ENCODE measurements around the gene HECTD4. TPM values are rescaled to one million over a fixed set of nuclear protein-coding genes. Genes with fewer than 3 reads are reported as not detected.

HECTD4 gene
- total RNA-seq, 1 experiment from 2014 or later = 31.2 TPM

- TF ChIP-seq RAD21 (IDR thresholded peaks at IDR 0.05; ENCODE audit: low read depth) (no peak), ATF3 (IDR thresholded peaks at IDR 0.05) (no peak), REST (IDR thresholded peaks at IDR 0.05; ENCODE audit: low read depth) (no peak)
- POLR2A ChIA-PET = no interaction called here
Measured at GRCh38 chr12:112342587-112342986, 39.6 kb downstream of the HECTD4 start.

GRCh38 chr12:112341046-112341825 is 41.0 kb downstream of the HECTD4 start:
- Histone ChIP-seq H3K9me3 (ENCODE audit: control insufficient read depth in 1 of 2, insufficient read depth in 1 of 2, low read depth in 1 of 2, low read length in 2 of 2) (no peaks in the 10 kb centered on the region), H3K9ac (ENCODE audit: low read length) (no peak overlapping the region), H3K36me3 (ENCODE audit: control insufficient read depth in 1 of 2, insufficient read depth in 2 of 2, low read length in 2 of 2) (no peaks in the 10 kb centered on the region), H3K4me1 (ENCODE audit: control insufficient read depth in 1 of 2, insufficient read depth in 2 of 2, low read length in 2 of 2) (no peaks in the 10 kb centered on the region), H3K4me2 (ENCODE audit: low read length) (no peak overlapping the region), H2AFZ (ENCODE audit: low read depth, low read length, poor library complexity, severe bottlenecking) (no peak overlapping the region), H4K20me1 (ENCODE audit: insufficient read depth) (no peaks in the 10 kb centered on the region), H3K27ac (ENCODE audit: low read depth, low read length) (no peak overlapping the region), H3K9me2 (ENCODE audit: insufficient read depth) (no peaks in the 10 kb centered on the region), H3K4me3 (replicated peaks in 1 of 2; ENCODE audit: low read depth in 1 of 2, low read length in 2 of 2) (no peak overlapping the region), H3K79me2 (ENCODE audit: insufficient read depth, low read length) (peaks cover 6% of the 10 kb centered on the region), H3K27me3 (ENCODE audit: insufficient read depth, low read length) (no peaks in the 10 kb centered on the region)
- ChIA-PET RAD21 (ENCODE audit: low non-redundant PET in 1 of 2, low total read pairs in 2 of 2, uncharacterized antibody in 2 of 2, unreplicated experiment in 2 of 2) (no interaction called here), CTCF (no interaction called here), POLR2A (interaction anchor here (0.8 kb wide), 1 partner anchor 8 kb away, joined by 3 read pairs; no protein-coding TSS in a partner anchor)
- DNase-seq (ENCODE audit: low read depth, low spot score) = no peak
- intact Hi-C loops (cut with micrococcal nuclease) = no loop called here
- BruUV-seq (replicated peaks) = no TSS peak
- ATAC-seq = no peak
- no peak for TF ChIP-seq CEBPB (IDR thresholded peaks at IDR 0.05; ENCODE audit: low read depth)
- TF ChIP-seq ATF3 (IDR thresholded peaks at IDR 0.05) = no peak
- TF ChIP-seq ZBTB33 (IDR thresholded peaks at IDR 0.05; ENCODE audit: extremely low read depth, insufficient replicate concordance, low read length) = no peak
- no peak for TF ChIP-seq YY1 (IDR thresholded peaks at IDR 0.05; ENCODE audit: extremely low read depth, insufficient replicate concordance, low read depth, low read length)
- TF ChIP-seq CBX3 (IDR thresholded peaks at IDR 0.05; ENCODE audit: low read depth) = no peak
- TF ChIP-seq RAD21 (IDR thresholded peaks at IDR 0.05; ENCODE audit: low read depth) = no peak
- no peak for TF ChIP-seq ZFX (IDR thresholded peaks at IDR 0.05)
- no peak for TF ChIP-seq FOSL1 (IDR thresholded peaks at IDR 0.05; ENCODE audit: low read depth)
- TF ChIP-seq EZH2 (IDR thresholded peaks at IDR 0.05) = no peak
- TF ChIP-seq POLR2A (IDR thresholded peaks at IDR 0.05; ENCODE audit: borderline replicate concordance, extremely low read depth, insufficient read depth, insufficient read length) = no peak
- no peak for TF ChIP-seq SRF (IDR thresholded peaks at IDR 0.05; ENCODE audit: low read depth)
- no peak for TF ChIP-seq POLR2AphosphoS5 (IDR thresholded peaks at IDR 0.05; ENCODE audit: low read depth, low read length)

More at GRCh38 chr12:112342587-112342986, 39.6 kb downstream of the HECTD4 start:
- H3K9ac ChIP-seq (ENCODE audit: low read length) = no peak overlapping the region
- H3K4me1 ChIP-seq (ENCODE audit: control insufficient read depth in 1 of 2, insufficient read depth in 2 of 2, low read length in 2 of 2) = no peaks in the 10 kb centered on the region
- no peak overlapping the region for H3K4me3 ChIP-seq (replicated peaks in 1 of 2; ENCODE audit: low read depth in 1 of 2, low read length in 2 of 2)
- H3K79me2 ChIP-seq (ENCODE audit: insufficient read depth, low read length) = peaks cover 6% of the 10 kb centered on the region
- no peak overlapping the region for H3K4me2 ChIP-seq (ENCODE audit: low read length)
- BruUV-seq (replicated peaks) = no TSS peak
- no peaks in the 10 kb centered on the region for H3K9me3 ChIP-seq (ENCODE audit: control insufficient read depth in 1 of 2, insufficient read depth in 1 of 2, low read depth in 1 of 2, low read length in 2 of 2)
- RAD21 ChIA-PET (ENCODE audit: low non-redundant PET in 1 of 2, low total read pairs in 2 of 2, uncharacterized antibody in 2 of 2, unreplicated experiment in 2 of 2) = no interaction called here
- H3K9me2 ChIP-seq (ENCODE audit: insufficient read depth) = no peaks in the 10 kb centered on the region
- intact Hi-C loops (cut with micrococcal nuclease) = no loop called here
- H2AFZ ChIP-seq (ENCODE audit: low read depth, low read length, poor library complexity, severe bottlenecking) = no peak overlapping the region
- no peaks in the 10 kb centered on the region for H4K20me1 ChIP-seq (ENCODE audit: insufficient read depth)
- no peak overlapping the region for H3K27ac ChIP-seq (ENCODE audit: low read depth, low read length)
- no peak for DNase-seq (ENCODE audit: low read depth, low spot score)
- H3K36me3 ChIP-seq (ENCODE audit: control insufficient read depth in 1 of 2, insufficient read depth in 2 of 2, low read length in 2 of 2) = no peaks in the 10 kb centered on the region
- no peak for ATAC-seq
- no peaks in the 10 kb centered on the region for H3K27me3 ChIP-seq (ENCODE audit: insufficient read depth, low read length)
- CTCF ChIA-PET = no interaction called here
